ENCODE results near the gene ATXN7L1. TPM values are rescaled to one million over a fixed set of nuclear protein-coding genes. Genes with fewer than 3 reads are reported as not detected.

The ATXN7L1 gene
- total RNA-seq, 2 experiments from 2014 or later: 11.2 to 16.9 TPM

- POLR2A ChIA-PET: no interaction called here
- DNase-seq (no peak), ATAC-seq (no peak)
- no peaks in the 10 kb centered on the region for H3K9me3 Mint-ChIP-seq (ENCODE audit: low read depth)
- H3K4me1 Mint-ChIP-seq: peaks cover 2% of the 10 kb centered on the region
- peaks cover 34% of the 10 kb centered on the region for H3K36me3 Mint-ChIP-seq (ENCODE audit: low read depth)
- no peak overlapping the region for H3K4me3 Mint-ChIP-seq
- H3K27me3 Mint-ChIP-seq: no peaks in the 10 kb centered on the region
- CTCF ChIA-PET: interaction anchor here (1.4 kb wide), 1 partner anchor 14 kb away, joined by 3 read pairs; no protein-coding TSS in a partner anchor
- intact Hi-C loops (cut with DNase I, micrococcal nuclease): no loop called here
- H3K27ac Mint-ChIP-seq: no peak overlapping the region
Measured at GRCh38 chr7:105638334-105638733, 238.1 kb downstream of the ATXN7L1 start.

GRCh38 chr7:105637755-105638154 lies 238.6 kb downstream of the ATXN7L1 start:
- no peak for DNase-seq
- Mint-ChIP-seq H3K9me3 (ENCODE audit: low read depth) (no peaks in the 10 kb centered on the region), H3K27ac (no peak overlapping the region)

GRCh38 chr7:105636982-105637381 lies 239.4 kb downstream of the ATXN7L1 start:
- Mint-ChIP-seq H3K36me3 (ENCODE audit: low read depth) (peaks cover 32% of the 10 kb centered on the region), H3K9me3 (ENCODE audit: low read depth) (no peaks in the 10 kb centered on the region), H3K27me3 (no peaks in the 10 kb centered on the region), H3K4me1 (no peaks in the 10 kb centered on the region), H3K27ac (no peak overlapping the region), H3K4me3 (no peak overlapping the region)
- POLR2A ChIA-PET: no interaction called here
- CTCF ChIA-PET: interaction anchor here (0.6 to 0.8 kb wide), 2 partner anchors 11 to 28 kb away, joined by 3 read pairs; no protein-coding TSS in a partner anchor
- DNase-seq: no peak
- intact Hi-C loops (cut with DNase I, micrococcal nuclease): no loop called here
- no peak for ATAC-seq

More at GRCh38 chr7:105637755-105638154, 238.6 kb downstream of the ATXN7L1 start:
- intact Hi-C loops (cut with DNase I, micrococcal nuclease): no loop called here
- POLR2A ChIA-PET: no interaction called here
- Mint-ChIP-seq H3K4me3 (no peak overlapping the region), H3K27me3 (no peaks in the 10 kb centered on the region), H3K36me3 (ENCODE audit: low read depth) (peaks cover 32% of the 10 kb centered on the region), H3K4me1 (peaks cover under 1% of the 10 kb centered on the region)
- ATAC-seq: no peak
- CTCF ChIA-PET: interaction anchor here (0.7 kb wide), 1 partner anchor 19 kb away, joined by 3 read pairs; no protein-coding TSS in a partner anchor

- CTCF ChIA-PET: interaction anchor here (0.5 to 0.6 kb wide), 2 partner anchors 23 to 104 kb away, joined by 3 to 4 read pairs; no protein-coding TSS in a partner anchor
- intact Hi-C loops (cut with DNase I, micrococcal nuclease): no loop called here
- POLR2A ChIA-PET: no interaction called here
- no peak for DNase-seq
- no peak overlapping the region for H3K4me3 Mint-ChIP-seq
- no peaks in the 10 kb centered on the region for H3K27me3 Mint-ChIP-seq
- H3K27ac Mint-ChIP-seq: no peak overlapping the region
- peaks cover 31% of the 10 kb centered on the region for H3K36me3 Mint-ChIP-seq (ENCODE audit: low read depth)
- H3K4me1 Mint-ChIP-seq: no peaks in the 10 kb centered on the region
- ATAC-seq: no peak
- H3K9me3 Mint-ChIP-seq (ENCODE audit: low read depth): no peaks in the 10 kb centered on the region
Measured at GRCh38 chr7:105635197-105635596, 241.2 kb downstream of the ATXN7L1 start.

GRCh38 chr7:105625986-105626385 lies 250.4 kb downstream of the ATXN7L1 start:
- ChIA-PET POLR2A (no interaction called here), CTCF (interaction anchor here (0.8 kb wide), 1 partner anchor 32 kb away, joined by 3 read pairs; no protein-coding TSS in a partner anchor)
- Mint-ChIP-seq H3K4me1 (no peaks in the 10 kb centered on the region), H3K27me3 (no peaks in the 10 kb centered on the region), H3K36me3 (ENCODE audit: low read depth) (peaks cover 35% of the 10 kb centered on the region), H3K4me3 (no peak overlapping the region), H3K9me3 (ENCODE audit: low read depth) (peaks cover 9% of the 10 kb centered on the region), H3K27ac (no peak overlapping the region)
- no peak for ATAC-seq
- DNase-seq: no peak
- intact Hi-C loops (cut with DNase I, micrococcal nuclease): no loop called here

GRCh38 chr7:105623906-105624305 lies 252.5 kb downstream of the ATXN7L1 start:
- ChIA-PET POLR2A (no interaction called here), CTCF (interaction anchor here (0.5 kb wide), 1 partner anchor 419 kb away, joined by 3 read pairs; no protein-coding TSS in a partner anchor)
- Mint-ChIP-seq H3K9me3 (ENCODE audit: low read depth) (peaks cover 9% of the 10 kb centered on the region), H3K4me1 (no peaks in the 10 kb centered on the region), H3K27me3 (no peaks in the 10 kb centered on the region), H3K36me3 (ENCODE audit: low read depth) (peaks cover 30% of the 10 kb centered on the region), H3K4me3 (no peak overlapping the region), H3K27ac (no peak overlapping the region)
- intact Hi-C loops (cut with DNase I, micrococcal nuclease): no loop called here
- no peak for ATAC-seq
- DNase-seq: no peak

- CTCF ChIA-PET: no interaction called here
- no peaks in the 10 kb centered on the region for H3K4me1 Mint-ChIP-seq
- H3K9me3 Mint-ChIP-seq (ENCODE audit: low read depth): peaks cover 9% of the 10 kb centered on the region
- ATAC-seq: no peak
- no peak overlapping the region for H3K27ac Mint-ChIP-seq
- H3K27me3 Mint-ChIP-seq: no peaks in the 10 kb centered on the region
- POLR2A ChIA-PET: no interaction called here
- intact Hi-C loops (cut with DNase I, micrococcal nuclease): no loop called here
- H3K36me3 Mint-ChIP-seq (ENCODE audit: low read depth): peaks cover 33% of the 10 kb centered on the region
- no peak overlapping the region for H3K4me3 Mint-ChIP-seq
- no peak for DNase-seq
Measured at GRCh38 chr7:105623378-105623777, 253.0 kb downstream of the ATXN7L1 start.

- Mint-ChIP-seq H3K27ac (no peak overlapping the region), H3K36me3 (ENCODE audit: low read depth) (peaks cover 34% of the 10 kb centered on the region), H3K4me1 (no peaks in the 10 kb centered on the region), H3K9me3 (ENCODE audit: low read depth) (peaks cover 9% of the 10 kb centered on the region), H3K27me3 (no peaks in the 10 kb centered on the region), H3K4me3 (no peak overlapping the region)
- POLR2A ChIA-PET: no interaction called here
- intact Hi-C loops (cut with DNase I, micrococcal nuclease): no loop called here
- ATAC-seq (no peak), DNase-seq (no peak)
- CTCF ChIA-PET: interaction anchor here (0.6 to 0.9 kb wide), 2 partner anchors 17 to 534 kb away, joined by 4 read pairs; no protein-coding TSS in a partner anchor
Measured at GRCh38 chr7:105622106-105622731, 254.2 kb downstream of the ATXN7L1 start.

- DNase-seq (no peak), ATAC-seq (no peak)
- intact Hi-C loops (cut with DNase I, micrococcal nuclease): no loop called here
- no peak overlapping the region for H3K27ac Mint-ChIP-seq
- CTCF ChIA-PET: interaction anchor here (0.9 kb wide), 1 partner anchor 534 kb away, joined by 4 read pairs; no protein-coding TSS in a partner anchor
- peaks cover 5% of the 10 kb centered on the region for H3K9me3 Mint-ChIP-seq (ENCODE audit: low read depth)
- no peaks in the 10 kb centered on the region for H3K4me1 Mint-ChIP-seq
- POLR2A ChIA-PET: no interaction called here
- peaks cover 28% of the 10 kb centered on the region for H3K36me3 Mint-ChIP-seq (ENCODE audit: low read depth)
- H3K27me3 Mint-ChIP-seq: no peaks in the 10 kb centered on the region
- H3K4me3 Mint-ChIP-seq: no peak overlapping the region
Measured at GRCh38 chr7:105621617-105622016, 254.8 kb downstream of the ATXN7L1 start.

- CTCF ChIA-PET: interaction anchor here (0.9 to 1.2 kb wide), 2 partner anchors 32 to 535 kb away, joined by 4 read pairs; no protein-coding TSS in a partner anchor
- POLR2A ChIA-PET: no interaction called here
- ATAC-seq (no peak), DNase-seq (no peak)
- intact Hi-C loops (cut with DNase I, micrococcal nuclease): no loop called here
- Mint-ChIP-seq H3K9me3 (ENCODE audit: low read depth) (peaks cover 3% of the 10 kb centered on the region), H3K36me3 (ENCODE audit: low read depth) (peaks cover 25% of the 10 kb centered on the region), H3K4me1 (no peaks in the 10 kb centered on the region), H3K27me3 (no peaks in the 10 kb centered on the region), H3K4me3 (no peak overlapping the region), H3K27ac (peak overlapping the region; percentile 9)
Measured at GRCh38 chr7:105621176-105621575, 255.2 kb downstream of the ATXN7L1 start.

- intact Hi-C loops (cut with DNase I, micrococcal nuclease): no loop called here
- no peak overlapping the region for H3K27ac Mint-ChIP-seq
- no peak for DNase-seq
- ChIA-PET CTCF (no interaction called here), POLR2A (no interaction called here)
- H3K4me1 Mint-ChIP-seq: no peaks in the 10 kb centered on the region
- no peak overlapping the region for H3K4me3 Mint-ChIP-seq
- H3K27me3 Mint-ChIP-seq: no peaks in the 10 kb centered on the region
- H3K36me3 Mint-ChIP-seq (ENCODE audit: low read depth): peaks cover 20% of the 10 kb centered on the region
- ATAC-seq: no peak
- no peaks in the 10 kb centered on the region for H3K9me3 Mint-ChIP-seq (ENCODE audit: low read depth)
Measured at GRCh38 chr7:105619590-105619989, 256.8 kb downstream of the ATXN7L1 start.

- ChIA-PET POLR2A (no interaction called here), CTCF (interaction anchor here (0.6 to 1.4 kb wide), 3 partner anchors 10 to 122 kb away, joined by 3 to 6 read pairs (median 3); no protein-coding TSS in a partner anchor)
- H3K9me3 Mint-ChIP-seq (ENCODE audit: low read depth): no peaks in the 10 kb centered on the region
- no peaks in the 10 kb centered on the region for H3K4me1 Mint-ChIP-seq
- intact Hi-C loops (cut with DNase I, micrococcal nuclease): no loop called here
- H3K27me3 Mint-ChIP-seq: no peaks in the 10 kb centered on the region
- H3K27ac Mint-ChIP-seq: no peak overlapping the region
- ATAC-seq (no peak), DNase-seq (no peak)
- peaks cover 21% of the 10 kb centered on the region for H3K36me3 Mint-ChIP-seq (ENCODE audit: low read depth)
- H3K4me3 Mint-ChIP-seq: no peak overlapping the region
Measured at GRCh38 chr7:105618016-105618296, 258.4 kb downstream of the ATXN7L1 start.

Data from activated CD4-positive, alpha-beta T cell treated with anti-CD3 and anti-CD28 coated beads for 36 hours (primary cell).